ENCODE results near the gene ZNF544.
"Not testable (repeated sequence)": the region's sequence is repeated elsewhere in the genome, so short reads cannot be mapped to it uniquely, and the experiment has no call there.

ZNF544 gene

GRCh38 chr19:58248886-58249285 is 20.2 kb downstream of the ZNF544 start:
- DNase-seq (ENCODE audit: low read depth, low spot score): no peak
- no peak overlapping the region for H3K27ac ChIP-seq

- no peak for DNase-seq (ENCODE audit: low read depth, low spot score)
- H3K27ac ChIP-seq: no peak overlapping the region
These were observed 23.5 kb downstream of the ZNF544 start for GRCh38 chr19:58252102-58252685.

- not testable (repeated sequence) for DNase-seq (ENCODE audit: low read depth, low spot score); H3K27ac ChIP-seq
These were observed 29.5 kb downstream of the ZNF544 start for GRCh38 chr19:58258259-58258658.

GRCh38 chr19:58261600-58261967 is 32.9 kb downstream of the ZNF544 start:
- DNase-seq (ENCODE audit: low read depth, low spot score): no peak
- H3K27ac ChIP-seq: no peak overlapping the region

GRCh38 chr19:58261968-58262921 is 33.5 kb downstream of the ZNF544 start:
- no peak for DNase-seq (ENCODE audit: low read depth, low spot score)
- no peak overlapping the region for H3K27ac ChIP-seq

GRCh38 chr19:58262922-58263296 is 34.2 kb downstream of the ZNF544 start:
- no peak for DNase-seq (ENCODE audit: low read depth, low spot score)
- H3K27ac ChIP-seq: no peak overlapping the region

GRCh38 chr19:58265100-58265499 is 36.4 kb downstream of the ZNF544 start:
- DNase-seq (ENCODE audit: low read depth, low spot score): no peak
- no peak overlapping the region for H3K27ac ChIP-seq

- no peak for DNase-seq (ENCODE audit: low read depth, low spot score)
- H3K27ac ChIP-seq: no peak overlapping the region
These were observed 39.6 kb downstream of the ZNF544 start for GRCh38 chr19:58268344-58268743.

- peak; percentile 26 for DNase-seq (ENCODE audit: low read depth, low spot score)
- no peak overlapping the region for H3K27ac ChIP-seq
These were observed 46.1 kb downstream of the ZNF544 start for GRCh38 chr19:58274771-58275201.

- no peak overlapping the region for H3K27ac ChIP-seq
- no peak for DNase-seq (ENCODE audit: low read depth, low spot score)
These were observed 46.9 kb downstream of the ZNF544 start for GRCh38 chr19:58275564-58275963.

- no peak overlapping the region for H3K27ac ChIP-seq
- DNase-seq (ENCODE audit: low read depth, low spot score): no peak
These were observed 48.5 kb downstream of the ZNF544 start for GRCh38 chr19:58277197-58277596.

GRCh38 chr19:58277748-58278540 is 49.2 kb downstream of the ZNF544 start:
- peak overlapping the region; percentile 69 for H3K27ac ChIP-seq
- no peak for DNase-seq (ENCODE audit: low read depth, low spot score)

- DNase-seq (ENCODE audit: low read depth, low spot score): peak; percentile 90
These were observed 49.9 kb downstream of the ZNF544 start, which contains the start of gene ZNF8 for GRCh38 chr19:58278541-58279041. Gene ZNF8, plus strand, starts transcription at chr19:58278955. Its CDS starts 127 bp downstream, at chr19:58279082.

GRCh38 chr19:58279042-58279924 is 50.6 kb downstream of the ZNF544 start:
- DNase-seq (ENCODE audit: low read depth, low spot score): peak; percentile 8
- peak overlapping the region; percentile 69 for H3K27ac ChIP-seq

More at GRCh38 chr19:58278541-58279041, 49.9 kb downstream of the ZNF544 start, which contains the start of gene ZNF8:
- H3K27ac ChIP-seq: peak within 1 kb of the TSS; percentile 69

GRCh38 chr19:58279925-58280316 is 51.2 kb downstream of the ZNF544 start:
- DNase-seq (ENCODE audit: low read depth, low spot score): peak; percentile 8
- H3K27ac ChIP-seq: peak overlapping the region; percentile 69

GRCh38 chr19:58284199-58284598 is 55.5 kb downstream of the ZNF544 start:
- DNase-seq (ENCODE audit: low read depth, low spot score): no peak
- no peak overlapping the region for H3K27ac ChIP-seq

- no peak for DNase-seq (ENCODE audit: low read depth, low spot score)
These were observed 63.2 kb downstream of the ZNF544 start for GRCh38 chr19:58291943-58292342.

GRCh38 chr19:58294743-58295374 is 66.1 kb downstream of the ZNF544 start:
- no peak for DNase-seq (ENCODE audit: low read depth, low spot score)

More at GRCh38 chr19:58291943-58292342, 63.2 kb downstream of the ZNF544 start:
- H3K27ac ChIP-seq: no peak overlapping the region

GRCh38 chr19:58296104-58296503 is 67.4 kb downstream of the ZNF544 start:
- no peak for DNase-seq (ENCODE audit: low read depth, low spot score)
- H3K27ac ChIP-seq: no peak overlapping the region

More at GRCh38 chr19:58294743-58295374, 66.1 kb downstream of the ZNF544 start:
- no peak overlapping the region for H3K27ac ChIP-seq
